ENCODE results near the gene ITPRID2. TPM values are rescaled to one million over a fixed set of nuclear protein-coding genes. Genes with fewer than 3 reads are reported as not detected.

The ITPRID2 gene
- total RNA-seq, 1 donor: 286 TPM

GRCh38 chr2:181910028-181910831, 18.7 kb downstream of the ITPRID2 start:
- DNase-seq (ENCODE audit: low read depth): no peak
- H3K4me3 ChIP-seq (ENCODE audit: low read depth, low read length): no peak overlapping the region
- TF ChIP-seq CTCF (IDR thresholded peaks at IDR 0.05; ENCODE audit: insufficient read depth, low read length): no peak

GRCh38 chr2:181911830-181912229, 20.3 kb downstream of the ITPRID2 start:
- no peak for TF ChIP-seq CTCF (IDR thresholded peaks at IDR 0.05; ENCODE audit: insufficient read depth, low read length)
- DNase-seq (ENCODE audit: low read depth): no peak
- no peak overlapping the region for H3K4me3 ChIP-seq (ENCODE audit: low read depth, low read length)

GRCh38 chr2:181915102-181915501, 23.6 kb downstream of the ITPRID2 start:
- no peak for DNase-seq (ENCODE audit: low read depth)
- no peak overlapping the region for H3K4me3 ChIP-seq (ENCODE audit: low read depth, low read length)
- TF ChIP-seq CTCF (IDR thresholded peaks at IDR 0.05; ENCODE audit: insufficient read depth, low read length): no peak

GRCh38 chr2:181916726-181917718, 25.5 kb downstream of the ITPRID2 start:
- DNase-seq (ENCODE audit: low read depth): peak; percentile 34
- no peak overlapping the region for H3K4me3 ChIP-seq (ENCODE audit: low read depth, low read length)
- no peak for TF ChIP-seq CTCF (IDR thresholded peaks at IDR 0.05; ENCODE audit: insufficient read depth, low read length)

- DNase-seq (ENCODE audit: low read depth): no peak
- TF ChIP-seq CTCF (IDR thresholded peaks at IDR 0.05; ENCODE audit: insufficient read depth, low read length): no peak
- no peak overlapping the region for H3K4me3 ChIP-seq (ENCODE audit: low read depth, low read length)
Observed at GRCh38 chr2:181918188-181918587, 26.7 kb downstream of the ITPRID2 start.

GRCh38 chr2:181923121-181923520, 31.6 kb downstream of the ITPRID2 start:
- DNase-seq (ENCODE audit: low read depth): no peak
- no peak overlapping the region for H3K4me3 ChIP-seq (ENCODE audit: low read depth, low read length)
- TF ChIP-seq CTCF (IDR thresholded peaks at IDR 0.05; ENCODE audit: insufficient read depth, low read length): no peak

All from fibroblast of the aortic adventitia (primary cell).